Prostate gland (tissue), 2 donors: Measurements from ENCODE around the gene ZNF587B.

Source experiments
- POLR2A ChIP-seq: fragments of 450-650 bp; IDR thresholded peaks from one replicate; pipeline ENCODE4 v1.6.1; 2016; ENCODE audit warnings: antibody characterized with exemption, mild to moderate bottlenecking
- POLR2AphosphoS5 ChIP-seq: sonication (generic); formaldehyde crosslinking; IDR thresholded peaks from one replicate; pipeline ENCODE4 v1.6.1; 2017; ENCODE audit warnings: antibody characterized with exemption
- TF ChIP-seq, protein P1 (sequence below), 4 experiments: fragments of 200-600 bp in 2 of 4; fragments of 450-650 bp in 2 of 4; sonication (generic) in 2 of 4; IDR thresholded peaks; 1 replicate in 3 of 4; 2 replicates in 1 of 4; pipeline ENCODE4 v1.5.1; 2016 to 2019; ENCODE audit warnings: antibody characterized with exemption in 4 of 4, mild to moderate bottlenecking in 2 of 4, moderate library complexity in 2 of 4

DNA sequence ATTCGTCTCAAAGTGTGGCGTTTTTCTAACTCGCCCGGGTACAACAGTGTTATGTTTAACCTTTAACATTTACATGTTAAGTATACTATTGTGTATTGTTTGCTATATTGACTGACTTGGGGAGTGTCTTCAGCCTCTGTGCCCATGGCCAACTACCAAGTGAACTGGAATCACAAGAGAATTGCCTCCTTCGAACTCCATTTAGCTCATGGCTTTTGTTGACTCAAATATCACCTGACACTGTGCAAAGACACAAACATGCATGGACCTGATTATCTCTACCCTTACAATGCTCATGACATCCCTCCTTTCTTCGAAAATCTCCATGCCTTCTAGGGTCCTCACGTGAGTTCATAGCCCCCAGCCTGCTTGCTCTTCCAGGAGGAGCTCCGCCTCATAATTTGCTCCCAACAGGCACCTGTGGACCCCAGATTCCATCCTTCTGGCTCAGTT, 58.0 kb downstream of the ZNF587B start:
- TF ChIP-seq, protein P1, sequence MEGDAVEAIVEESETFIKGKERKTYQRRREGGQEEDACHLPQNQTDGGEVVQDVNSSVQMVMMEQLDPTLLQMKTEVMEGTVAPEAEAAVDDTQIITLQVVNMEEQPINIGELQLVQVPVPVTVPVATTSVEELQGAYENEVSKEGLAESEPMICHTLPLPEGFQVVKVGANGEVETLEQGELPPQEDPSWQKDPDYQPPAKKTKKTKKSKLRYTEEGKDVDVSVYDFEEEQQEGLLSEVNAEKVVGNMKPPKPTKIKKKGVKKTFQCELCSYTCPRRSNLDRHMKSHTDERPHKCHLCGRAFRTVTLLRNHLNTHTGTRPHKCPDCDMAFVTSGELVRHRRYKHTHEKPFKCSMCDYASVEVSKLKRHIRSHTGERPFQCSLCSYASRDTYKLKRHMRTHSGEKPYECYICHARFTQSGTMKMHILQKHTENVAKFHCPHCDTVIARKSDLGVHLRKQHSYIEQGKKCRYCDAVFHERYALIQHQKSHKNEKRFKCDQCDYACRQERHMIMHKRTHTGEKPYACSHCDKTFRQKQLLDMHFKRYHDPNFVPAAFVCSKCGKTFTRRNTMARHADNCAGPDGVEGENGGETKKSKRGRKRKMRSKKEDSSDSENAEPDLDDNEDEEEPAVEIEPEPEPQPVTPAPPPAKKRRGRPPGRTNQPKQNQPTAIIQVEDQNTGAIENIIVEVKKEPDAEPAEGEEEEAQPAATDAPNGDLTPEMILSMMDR (IDR thresholded peaks at IDR 0.05): no peak
- TF ChIP-seq POLR2A: no peak
- TF ChIP-seq POLR2AphosphoS5: no peak
